GM12878 (cell line): Measurements from ENCODE around the gene NDRG4. TPM values are rescaled to one million over a fixed set of nuclear protein-coding genes. Genes with fewer than 3 reads are reported as not detected.

Experiments
- ATAC-seq: fragments of 200-7000 bp; cut with Tn5 transposase; 3 replicates; pipeline ENCODE4 v1.9.1; 2020; ENCODE audit warnings: mild to moderate bottlenecking, moderate library complexity
- BruUV-seq: library from RNA; stranded (reverse); fragments of 400-500 nt; replicated peaks from 2 replicates; lab custom pipeline; 2021; lab: Mats Ljungman, UMichigan
- CTCF ChIA-PET: fragments of 300-600 bp; sonication (Branson Sonifier 250); formaldehyde crosslinking; extraction: SDS; loops from one replicate; lab custom pipeline; 2021; ENCODE audit warnings: inconsistent platforms; lab: Yijun Ruan, JAX
- POLR2A ChIA-PET: fragments of 350-600 bp; formaldehyde crosslinking; extraction: SDS; loops from one replicate; lab custom pipeline; 2021; ENCODE audit warnings: inconsistent platforms; lab: Charles Lee
- RAD21 ChIA-PET: fragments of 300-600 bp; sonication (Branson Sonifier 250); formaldehyde crosslinking; loops from one replicate; lab custom pipeline; 2023; ENCODE audit warnings: antibody characterized with exemption; ENCODE audit not compliant: unreplicated experiment; lab: Charles Lee
- SMC1A ChIA-PET: fragments of 300-600 bp; sonication (Branson Sonifier 250); formaldehyde crosslinking; loops from one replicate; lab custom pipeline; 2023; ENCODE audit not compliant: unreplicated experiment, uncharacterized antibody; lab: Charles Lee
- DNase-seq: peaks from one replicate; pipeline ENCODE4 v3.0.0-alpha.2; 2011; ENCODE audit warnings: low read depth, low spot score
- FAIRE-seq: peaks from 3 replicates; lab custom pipeline; 2011; peaks lifted over from hg19 to GRCh38; lab: Jason Lieb, UNC
- H2AFZ ChIP-seq: 2 replicates; pipeline ENCODE4 v1.6.0; 2011; ENCODE audit warnings: low read depth, low read length, control low read depth; ENCODE audit not compliant: control insufficient read depth
- H3K27ac ChIP-seq: 2 replicates; pipeline ENCODE4 v1.5.1; 2011; ENCODE audit warnings: control low read depth; ENCODE audit not compliant: control insufficient read depth, insufficient read depth
- H3K27me3 ChIP-seq, 2 experiments: replicated peaks in 1 of 2; 2 replicates each; pipeline versions ENCODE4 v1.6.0 to v1.6.1; 2011; ENCODE audit warnings: low read length in 1 of 2; ENCODE audit not compliant: control insufficient read depth in 2 of 2, insufficient read depth in 2 of 2
- H3K36me3 ChIP-seq, 2 experiments: 2 replicates each; pipeline ENCODE4 v1.5.1; 2011; ENCODE audit warnings: low read length in 1 of 2; ENCODE audit not compliant: control insufficient read depth in 2 of 2, insufficient read depth in 2 of 2
- H3K4me1 ChIP-seq: 2 replicates; pipeline ENCODE4 v1.6.1; 2011; ENCODE audit warnings: mild to moderate bottlenecking, low read length, moderate library complexity, mixed read lengths; ENCODE audit not compliant: control insufficient read depth, insufficient read depth
- H3K4me2 ChIP-seq: 2 replicates; pipeline ENCODE4 v1.6.0; 2011; ENCODE audit warnings: control low read depth; ENCODE audit not compliant: control insufficient read depth, insufficient read depth
- H3K4me3 ChIP-seq: fragments of 200-600 bp; sonication (generic); 2 replicates; pipeline ENCODE4 v1.5.1; 2016
- H3K79me2 ChIP-seq: 2 replicates; pipeline ENCODE4 v1.6.0; 2011; ENCODE audit warnings: low read length; ENCODE audit not compliant: control insufficient read depth, insufficient read depth
- H3K9ac ChIP-seq: 2 replicates; pipeline ENCODE4 v1.8.0; 2011; ENCODE audit warnings: low read length, control low read depth, mixed read lengths; ENCODE audit not compliant: control insufficient read depth, insufficient read depth
- H3K9me3 ChIP-seq: replicated peaks from 3 replicates; pipeline ENCODE4 v1.5.1; 2011; ENCODE audit warnings: mild to moderate bottlenecking, low read length; ENCODE audit not compliant: control insufficient read depth, insufficient read depth
- H4K20me1 ChIP-seq: 2 replicates; pipeline ENCODE4 v1.6.0; 2011; ENCODE audit not compliant: control insufficient read depth, insufficient read depth
- BCL11A ChIP-seq: IDR thresholded peaks from 2 replicates; pipeline ENCODE4 v1.6.1; 2011; ENCODE audit warnings: low read depth, low read length
- E2F4 ChIP-seq: IDR thresholded peaks from 2 replicates; pipeline ENCODE4 v1.6.1; 2012; ENCODE audit warnings: low read depth, low read length, improper control_type of control experiment
- E2F8 ChIP-seq: fragments of 450-650 bp; IDR thresholded peaks from 2 replicates; pipeline ENCODE4 v1.6.1; 2018; ENCODE audit warnings: mild to moderate bottlenecking, low read depth, moderate library complexity; ENCODE audit not compliant: partially characterized antibody
- HCFC1 ChIP-seq: fragments of 150-350 bp; IDR thresholded peaks from 2 replicates; pipeline ENCODE4 v1.6.1; 2014; ENCODE audit warnings: low read length
- LARP7 ChIP-seq: fragments of 450-650 bp; IDR thresholded peaks from 2 replicates; pipeline ENCODE4 v1.6.1; 2017; ENCODE audit warnings: mild to moderate bottlenecking
- MTA3 ChIP-seq: IDR thresholded peaks from 2 replicates; pipeline ENCODE4 v1.6.1; 2012; ENCODE audit warnings: low read length, inconsistent platforms, borderline replicate concordance
- PML ChIP-seq: IDR thresholded peaks from 2 replicates; pipeline ENCODE4 v1.6.1; 2012; ENCODE audit warnings: low read length, inconsistent platforms
- POLR2A ChIP-seq: IDR thresholded peaks from 2 replicates; pipeline ENCODE4 v1.6.1; 2011; ENCODE audit warnings: low read depth, mild to moderate bottlenecking, low read length
- POLR2AphosphoS2 ChIP-seq: IDR thresholded peaks from 2 replicates; pipeline ENCODE4 v1.6.1; 2011; ENCODE audit warnings: low read depth, mild to moderate bottlenecking, low read length, improper control_type of control experiment, moderate library complexity
- POLR2AphosphoS5 ChIP-seq: IDR thresholded peaks from 2 replicates; pipeline ENCODE4 v1.6.1; 2011; ENCODE audit warnings: mild to moderate bottlenecking, low read length, inconsistent platforms
- RB1 ChIP-seq: fragments of 450-650 bp; formaldehyde crosslinking; IDR thresholded peaks from 2 replicates; pipeline ENCODE4 v1.6.1; 2017; ENCODE audit warnings: mild to moderate bottlenecking, borderline replicate concordance
- RBBP5 ChIP-seq: fragments of 200-600 bp; sonication (generic); conservative IDR thresholded peaks from 2 replicates; pipeline ENCODE4 v1.6.1; 2016
- SIN3A ChIP-seq: IDR thresholded peaks from 2 replicates; pipeline ENCODE4 v1.6.1; 2012; ENCODE audit warnings: low read depth, low read length, improper control_type of control experiment
- SUZ12 ChIP-seq: fragments of 200-600 bp; sonication (generic); IDR thresholded peaks from one replicate; pipeline ENCODE4 v1.6.1; 2018; ENCODE audit warnings: antibody characterized with exemption, mild to moderate bottlenecking; ENCODE audit not compliant: unreplicated experiment
- WGBS: methylation state at CpG from one replicate; pipeline ENCODE4 v1.1.6; 2016; ENCODE audit warnings: low lambda C conversion rate; ENCODE audit not compliant: insufficient replicate concordance, insufficient coverage; ENCODE audit errors: missing lambda C conversion rate; 5-methylcytosine and 5-hydroxymethylcytosine counted together
- in situ Hi-C: fragments of 300-500 bp; cut with MboI; formaldehyde crosslinking; loops from 9 replicates; pipeline ENCODE4 v1.14.3; 2018; ENCODE audit warnings: mixed read lengths
- intact Hi-C: fragments of 100-400 bp; cut with micrococcal nuclease; formaldehyde crosslinking; loops from one replicate; pipeline ENCODE4 v1.14.2; 2022; ENCODE audit not compliant: unreplicated experiment
- polyA plus RNA-seq, 11 experiments: library from polyadenylated mRNA; depleted of rRNA in 4 of 11; unstranded in 6 of 11; stranded (reverse) in 5 of 11; fragments of >200 nt; fragmentation: Nextera tagmentation in 4 of 11; fragmentation: Illumina TruSeq in 1 of 11; extraction: Ambion mirVana in 4 of 11; extraction: Trizol in 1 of 11; gene quantifications; 1 replicate in 1 of 11; 2 replicates in 10 of 11; pipeline versions ENCODE4 v1.2.1 to v1.2.3, GENCODE V29; 2011 to 2016; ENCODE audit warnings: inconsistent platforms in 2 of 11, missing spikeins in 2 of 11, low read depth in 1 of 11
- total RNA-seq, 4 experiments: library from RNA; depleted of rRNA in 3 of 4; stranded (reverse); fragments of >200 nt in 3 of 4; fragmentation: Illumina TruSeq in 1 of 4; extraction: Trizol in 1 of 4; gene quantifications; 2 replicates each; pipeline versions ENCODE4 v1.2.1 to v1.2.3, GENCODE V29; 2013 to 2021
- TF ChIP-seq, protein P1 (sequence below): fragments of 450-650 bp; IDR thresholded peaks from 2 replicates; pipeline ENCODE4 v1.6.1; 2018; ENCODE audit warnings: borderline replicate concordance, mild to moderate bottlenecking; ENCODE audit not compliant: partially characterized antibody
- TF ChIP-seq, protein P2 (sequence below): fragments of 450-650 bp; IDR thresholded peaks from 2 replicates; pipeline ENCODE4 v1.6.1; 2017; ENCODE audit warnings: antibody characterized with exemption, mild to moderate bottlenecking, moderate library complexity

Gene NDRG4
- total and polyA plus RNA-seq, 10 of the 15 experiments (the other 5 are each of a cell fraction or from before 2014, with no cell fraction given), result 0.33 to 3.8 (median 2.5) TPM

DNA sequence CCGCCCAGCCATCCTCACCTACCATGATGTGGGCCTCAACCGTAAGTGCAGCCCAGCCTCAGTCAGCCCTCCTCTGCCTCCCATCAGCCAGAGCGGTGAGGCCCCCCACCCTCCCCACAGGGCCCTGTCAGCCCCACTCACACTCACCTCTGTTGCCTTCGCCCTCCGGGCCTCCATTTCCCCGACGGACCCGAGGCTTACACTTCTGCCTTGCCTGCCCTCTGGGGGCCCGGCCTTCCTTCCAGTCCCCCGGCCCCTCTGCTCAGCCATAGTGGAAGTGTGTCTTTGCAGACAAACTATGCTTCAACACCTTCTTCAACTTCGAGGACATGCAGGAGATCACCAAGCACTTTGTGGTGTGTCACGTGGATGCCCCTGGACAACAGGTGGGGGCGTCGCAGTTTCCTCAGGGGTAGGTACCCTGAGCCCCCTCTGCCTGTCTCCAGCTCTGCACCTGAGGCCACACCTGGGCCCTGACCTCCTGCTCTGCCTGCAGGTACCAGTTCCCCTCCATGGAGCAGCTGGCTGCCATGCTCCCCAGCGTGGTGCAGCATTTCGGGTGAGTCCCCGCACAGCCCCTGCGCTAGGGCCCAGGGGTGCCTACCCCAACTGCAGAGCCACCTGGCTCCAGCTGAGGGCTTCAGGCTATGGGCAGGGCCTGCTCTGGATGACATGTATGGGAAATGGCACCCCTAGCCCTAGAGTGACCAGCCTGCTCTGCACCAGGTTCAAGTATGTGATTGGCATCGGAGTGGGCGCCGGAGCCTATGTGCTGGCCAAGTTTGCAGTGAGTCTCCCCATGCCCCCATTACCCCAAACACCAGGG, 4.1 kb downstream of the NDRG4 start:
- Histone ChIP-seq H3K4me3 (no peak overlapping the region), H3K4me2 (no peak overlapping the region), H3K9ac (no peak overlapping the region), H3K9me3 (no peaks in the 10 kb centered on the region), H3K36me3 (no peaks in the 10 kb centered on the region), H3K4me1 (no peaks in the 10 kb centered on the region), H3K27me3 (peaks cover 0 to 5% of the 10 kb centered on the region in 2 experiments; a peak in 1 of 4 replicates), H2AFZ (no peak overlapping the region), H3K79me2 (no peaks in the 10 kb centered on the region), H3K27ac (no peak overlapping the region), H4K20me1 (no peaks in the 10 kb centered on the region)
- ChIA-PET POLR2A (no interaction called here), SMC1A (no interaction called here), RAD21 (no interaction called here), CTCF (no interaction called here)
- DNase-seq (no peak), ATAC-seq (no peak), FAIRE-seq (no peak)
- in situ Hi-C loops (loop anchor here (25.0 kb wide), 1 partner anchor 233 kb away; the partner anchor contains the start of gene GOT2), intact Hi-C loops (loop anchor here (5.0 kb wide), 1 partner anchor 233 kb away; no protein-coding TSS in a partner anchor)
- WGBS, result 65% methylated on average over 21 of the region's 21 CpGs
- no TSS peak for BruUV-seq
- TF ChIP-seq E2F4, result no peak
- no peak for TF ChIP-seq POLR2AphosphoS2
- no peak for TF ChIP-seq MTA3
- no peak for TF ChIP-seq HCFC1
- TF ChIP-seq RB1, result no peak
- TF ChIP-seq POLR2A, result no peak
- no peak for TF ChIP-seq POLR2AphosphoS5
- TF ChIP-seq RBBP5, result no peak
- no peak for TF ChIP-seq E2F8
- TF ChIP-seq, protein P1, sequence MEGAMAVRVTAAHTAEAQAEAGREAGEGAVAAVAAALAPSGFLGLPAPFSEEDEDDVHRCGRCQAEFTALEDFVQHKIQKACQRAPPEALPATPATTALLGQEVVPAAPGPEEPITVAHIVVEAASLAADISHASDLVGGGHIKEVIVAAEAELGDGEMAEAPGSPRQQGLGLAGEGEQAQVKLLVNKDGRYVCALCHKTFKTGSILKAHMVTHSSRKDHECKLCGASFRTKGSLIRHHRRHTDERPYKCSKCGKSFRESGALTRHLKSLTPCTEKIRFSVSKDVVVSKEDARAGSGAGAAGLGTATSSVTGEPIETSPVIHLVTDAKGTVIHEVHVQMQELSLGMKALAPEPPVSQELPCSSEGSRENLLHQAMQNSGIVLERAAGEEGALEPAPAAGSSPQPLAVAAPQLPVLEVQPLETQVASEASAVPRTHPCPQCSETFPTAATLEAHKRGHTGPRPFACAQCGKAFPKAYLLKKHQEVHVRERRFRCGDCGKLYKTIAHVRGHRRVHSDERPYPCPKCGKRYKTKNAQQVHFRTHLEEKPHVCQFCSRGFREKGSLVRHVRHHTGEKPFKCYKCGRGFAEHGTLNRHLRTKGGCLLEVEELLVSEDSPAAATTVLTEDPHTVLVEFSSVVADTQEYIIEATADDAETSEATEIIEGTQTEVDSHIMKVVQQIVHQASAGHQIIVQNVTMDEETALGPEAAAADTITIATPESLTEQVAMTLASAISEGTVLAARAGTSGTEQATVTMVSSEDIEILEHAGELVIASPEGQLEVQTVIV, result no peak
- no peak for TF ChIP-seq BCL11A
- TF ChIP-seq PML, result no peak
- no peak for TF ChIP-seq SIN3A
- no peak for TF ChIP-seq SUZ12
- TF ChIP-seq, protein P2, sequence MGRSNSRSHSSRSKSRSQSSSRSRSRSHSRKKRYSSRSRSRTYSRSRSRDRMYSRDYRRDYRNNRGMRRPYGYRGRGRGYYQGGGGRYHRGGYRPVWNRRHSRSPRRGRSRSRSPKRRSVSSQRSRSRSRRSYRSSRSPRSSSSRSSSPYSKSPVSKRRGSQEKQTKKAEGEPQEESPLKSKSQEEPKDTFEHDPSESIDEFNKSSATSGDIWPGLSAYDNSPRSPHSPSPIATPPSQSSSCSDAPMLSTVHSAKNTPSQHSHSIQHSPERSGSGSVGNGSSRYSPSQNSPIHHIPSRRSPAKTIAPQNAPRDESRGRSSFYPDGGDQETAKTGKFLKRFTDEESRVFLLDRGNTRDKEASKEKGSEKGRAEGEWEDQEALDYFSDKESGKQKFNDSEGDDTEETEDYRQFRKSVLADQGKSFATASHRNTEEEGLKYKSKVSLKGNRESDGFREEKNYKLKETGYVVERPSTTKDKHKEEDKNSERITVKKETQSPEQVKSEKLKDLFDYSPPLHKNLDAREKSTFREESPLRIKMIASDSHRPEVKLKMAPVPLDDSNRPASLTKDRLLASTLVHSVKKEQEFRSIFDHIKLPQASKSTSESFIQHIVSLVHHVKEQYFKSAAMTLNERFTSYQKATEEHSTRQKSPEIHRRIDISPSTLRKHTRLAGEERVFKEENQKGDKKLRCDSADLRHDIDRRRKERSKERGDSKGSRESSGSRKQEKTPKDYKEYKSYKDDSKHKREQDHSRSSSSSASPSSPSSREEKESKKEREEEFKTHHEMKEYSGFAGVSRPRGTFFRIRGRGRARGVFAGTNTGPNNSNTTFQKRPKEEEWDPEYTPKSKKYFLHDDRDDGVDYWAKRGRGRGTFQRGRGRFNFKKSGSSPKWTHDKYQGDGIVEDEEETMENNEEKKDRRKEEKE, result no peak
- TF ChIP-seq LARP7, result no peak
